A673 (cell line): ENCODE measurements around the gene S1PR4. TPM values are rescaled to one million over a fixed set of nuclear protein-coding genes. Genes with fewer than 3 reads are reported as not detected.

ENCODE experiments used
- BruUV-seq: library from RNA; stranded (reverse); fragments of 400-500 nt; replicated peaks from 2 replicates; lab custom pipeline; 2021; lab: Mats Ljungman, UMichigan
- CTCF ChIA-PET: fragments of 300-600 bp; sonication (Branson Sonifier 250); formaldehyde crosslinking; loops from one replicate; lab custom pipeline; 2022; ENCODE audit warnings: antibody characterized with exemption; lab: Charles Lee
- POLR2A ChIA-PET: fragments of 300-600 bp; sonication (Branson Sonifier 250); formaldehyde crosslinking; loops from one replicate; lab custom pipeline; 2022; ENCODE audit warnings: antibody characterized with exemption; ENCODE audit not compliant: low non-redundant PET; lab: Charles Lee
- DNase-seq: peaks from one replicate; pipeline ENCODE4 v3.0.0-alpha.2; 2015; ENCODE audit warnings: low spot score
- H3K27ac ChIP-seq: fragments of 200-600 bp; sonication (generic); 2 replicates; pipeline ENCODE4 v1.5.1; 2016; ENCODE audit warnings: mixed run types, low read depth, mild to moderate bottlenecking, mixed read lengths, antibody characterized with exemption, low read length; ENCODE audit not compliant: poor library complexity, severe bottlenecking
- H3K27me3 ChIP-seq: fragments of 200-600 bp; sonication (generic); replicated peaks from 2 replicates; pipeline ENCODE4 v1.6.1; 2017; ENCODE audit warnings: mixed run types, low read depth, mild to moderate bottlenecking, mixed read lengths, antibody characterized with exemption, low read length; ENCODE audit not compliant: insufficient read depth, poor library complexity
- H3K36me3 ChIP-seq: fragments of 200-600 bp; sonication (generic); 2 replicates; pipeline ENCODE4 v1.6.1; 2016; ENCODE audit warnings: mixed run types, mild to moderate bottlenecking, mixed read lengths, antibody characterized with exemption, low read length; ENCODE audit not compliant: insufficient read depth, poor library complexity, severe bottlenecking
- H3K4me1 ChIP-seq: fragments of 200-600 bp; sonication (generic); 2 replicates; pipeline ENCODE4 v1.6.1; 2017; ENCODE audit warnings: mixed run types, mild to moderate bottlenecking, mixed read lengths, antibody characterized with exemption, low read length; ENCODE audit not compliant: insufficient read depth, poor library complexity, severe bottlenecking
- H3K4me3 ChIP-seq: fragments of 200-600 bp; sonication (generic); 2 replicates; pipeline ENCODE4 v1.5.1; 2016; ENCODE audit warnings: low read depth, mixed run types, mild to moderate bottlenecking, mixed read lengths, low read length; ENCODE audit not compliant: poor library complexity, severe bottlenecking
- H3K9me3 ChIP-seq: fragments of 200-600 bp; sonication (generic); 2 replicates; pipeline ENCODE4 v1.6.1; 2016; ENCODE audit warnings: mixed run types, low read depth, mild to moderate bottlenecking, mixed read lengths, antibody characterized with exemption, low read length; ENCODE audit not compliant: poor library complexity, severe bottlenecking
- CTCF ChIP-seq: fragments of 300-800, 200-600 bp; sonication (generic); conservative IDR thresholded peaks from 2 replicates; pipeline ENCODE4 v1.5.1; 2017; ENCODE audit warnings: low read depth, mild to moderate bottlenecking, antibody characterized with exemption, low read length, moderate library complexity, mixed read lengths
- EZH2 ChIP-seq: fragments of 200-600 bp; sonication (generic); IDR thresholded peaks from 2 replicates; pipeline ENCODE4 v1.6.1; 2017; ENCODE audit warnings: borderline replicate concordance, low read depth, mild to moderate bottlenecking, mixed read lengths, antibody characterized with exemption, low read length; ENCODE audit not compliant: poor library complexity, severe bottlenecking
- intact Hi-C: fragments of 100-400 bp; cut with micrococcal nuclease; formaldehyde crosslinking; loops from one replicate; pipeline ENCODE4 v1.10.0; 2022; ENCODE audit not compliant: unreplicated experiment
- total RNA-seq: library from RNA; stranded (reverse); gene quantifications from 2 replicates; pipeline ENCODE4 v1.2.3, GENCODE V29; 2021

Gene S1PR4
- total RNA-seq, 1 experiment from 2014 or later = not detected

GRCh38 chr19:3224346-3225168 lies 46.0 kb downstream of the S1PR4 start, which contains the start of gene CELF5:
Gene CELF5 (plus strand): TSS chr19:3224661. CDS start chr19:3224740, 79 bp downstream.
- CTCF ChIA-PET = interaction anchor here (0.9 kb wide), 1 partner anchor 120 kb away, joined by 4 read pairs; no protein-coding TSS in a partner anchor
- BruUV-seq = no TSS peak
- DNase-seq = peak; percentile 73

GRCh38 chr19:3225169-3225485 lies 46.6 kb downstream of the S1PR4 start:
- DNase-seq = no peak
- Histone ChIP-seq H3K27me3 (no peaks in the 10 kb centered on the region), H3K27ac (no peak overlapping the region), H3K4me1 (no peaks in the 10 kb centered on the region), H3K4me3 (peak overlapping the region; percentile 29), H3K36me3 (no peaks in the 10 kb centered on the region), H3K9me3 (no peaks in the 10 kb centered on the region)
- intact Hi-C loops = no loop called here
- TF ChIP-seq CTCF (no peak), EZH2 (no peak)
- no TSS peak for BruUV-seq
- CTCF ChIA-PET = no interaction called here
- POLR2A ChIA-PET = no interaction called here

More at GRCh38 chr19:3224346-3225168, 46.0 kb downstream of the S1PR4 start, which contains the start of gene CELF5:
- H3K27me3 ChIP-seq = no peaks in the 10 kb centered on the region
- TF ChIP-seq EZH2 = no peak
- no peak; the same call in 1 of the 2 replicates for TF ChIP-seq CTCF
- intact Hi-C loops = no loop called here
- no peaks in the 10 kb centered on the region for H3K36me3 ChIP-seq
- peak within 1 kb of the TSS; percentile 40 for H3K4me3 ChIP-seq
- no peaks in the 10 kb centered on the region for H3K9me3 ChIP-seq
- H3K4me1 ChIP-seq = no peaks in the 10 kb centered on the region
- no peak within 1 kb of the TSS for H3K27ac ChIP-seq
- POLR2A ChIA-PET = interaction anchor here (0.7 kb wide), 1 partner anchor 758 kb away, joined by 4 read pairs; no protein-coding TSS in a partner anchor

GRCh38 chr19:3225677-3226093 lies 47.1 kb downstream of the S1PR4 start:
- Histone ChIP-seq H3K27me3 (no peaks in the 10 kb centered on the region), H3K9me3 (no peaks in the 10 kb centered on the region), H3K4me1 (no peaks in the 10 kb centered on the region), H3K27ac (no peak overlapping the region), H3K4me3 (peak overlapping the region; percentile 29), H3K36me3 (no peaks in the 10 kb centered on the region)
- TF ChIP-seq EZH2 = no peak
- no peak for DNase-seq
- ChIA-PET POLR2A (no interaction called here), CTCF (interaction anchor here (0.6 kb wide), 1 partner anchor 424 kb away, joined by 10 read pairs; no protein-coding TSS in a partner anchor)
- no TSS peak for BruUV-seq
- intact Hi-C loops = no loop called here
